PC-9 (cell line): ENCODE measurements around the gene GSAP. TPM values are rescaled to one million over a fixed set of nuclear protein-coding genes. Genes with fewer than 3 reads are reported as not detected.

Experiments used
- BruUV-seq: library from RNA; stranded (reverse); fragments of 400-500 nt; replicated peaks from 2 replicates; lab custom pipeline; 2021; lab: Mats Ljungman, UMichigan
- CTCF ChIA-PET: fragments of 300-600 bp; sonication (Branson Sonifier 250); formaldehyde crosslinking; loops from one replicate; lab custom pipeline; 2022; ENCODE audit warnings: antibody characterized with exemption; lab: Charles Lee
- POLR2A ChIA-PET: fragments of 300-600 bp; sonication (Branson Sonifier 250); formaldehyde crosslinking; loops from one replicate; lab custom pipeline; 2022; ENCODE audit warnings: antibody characterized with exemption; ENCODE audit not compliant: unreplicated experiment; lab: Charles Lee
- DNase-seq, 2 experiments: peaks; one replicate each; pipeline versions ENCODE4 v3.0.0 to v3.0.0-alpha.2; 2015 to 2022; ENCODE audit warnings: mixed read lengths in 1 of 2
- H2AFZ ChIP-seq: fragments of 200-600 bp; sonication (generic); 2 replicates; pipeline ENCODE4 v1.8.1; 2017; ENCODE audit warnings: antibody characterized with exemption
- H3F3A ChIP-seq: fragments of 200-600 bp; sonication (generic); 2 replicates; pipeline ENCODE4 v1.8.1; 2017; ENCODE audit warnings: antibody characterized with exemption, mild to moderate bottlenecking, low read depth; ENCODE audit not compliant: insufficient read depth
- H3K27ac ChIP-seq: fragments of 200-600 bp; sonication (generic); 2 replicates; pipeline ENCODE4 v1.6.1; 2016; ENCODE audit warnings: mixed run types
- H3K27me3 ChIP-seq: fragments of 200-600 bp; sonication (generic); 2 replicates; pipeline ENCODE4 v1.6.1; 2016; ENCODE audit warnings: low read depth, mixed run types; ENCODE audit not compliant: insufficient read depth
- H3K36me3 ChIP-seq: fragments of 200-600 bp; sonication (generic); 2 replicates; pipeline ENCODE4 v1.6.1; 2016; ENCODE audit warnings: low read depth, mixed run types
- H3K4me1 ChIP-seq: fragments of 200-600 bp; sonication (generic); replicated peaks from 2 replicates; pipeline ENCODE4 v1.6.1; 2016; ENCODE audit warnings: mixed run types; ENCODE audit not compliant: insufficient read depth
- H3K4me2 ChIP-seq: fragments of 200-600 bp; sonication (generic); 2 replicates; pipeline ENCODE4 v1.6.1; 2017; ENCODE audit warnings: mixed run types
- H3K4me3 ChIP-seq: fragments of 200-600 bp; sonication (generic); 2 replicates; pipeline ENCODE4 v1.6.1; 2016; ENCODE audit warnings: mixed run types
- H3K79me2 ChIP-seq: fragments of 200-600 bp; sonication (generic); 2 replicates; pipeline ENCODE4 v1.6.1; 2017; ENCODE audit warnings: low read depth, mixed run types
- H3K9me2 ChIP-seq: fragments of 200-600 bp; sonication (generic); 2 replicates; pipeline ENCODE4 v1.8.1; 2017; ENCODE audit warnings: mild to moderate bottlenecking; ENCODE audit not compliant: insufficient read depth
- H3K9me3 ChIP-seq: fragments of 200-600 bp; sonication (generic); 2 replicates; pipeline ENCODE4 v1.8.1; 2016; ENCODE audit warnings: low read depth; ENCODE audit not compliant: insufficient read depth
- H4K20me1 ChIP-seq: fragments of 200-600 bp; sonication (generic); 2 replicates; pipeline ENCODE4 v1.8.1; 2017; ENCODE audit not compliant: insufficient read depth
- EZH2 ChIP-seq: fragments of 200-600 bp; sonication (generic); IDR thresholded peaks from 2 replicates; pipeline ENCODE4 v1.8.0; 2017; ENCODE audit warnings: antibody characterized with exemption, low read depth
- intact Hi-C: fragments of 100-400 bp; cut with micrococcal nuclease; formaldehyde crosslinking; loops from one replicate; pipeline ENCODE4 v1.10.0; 2022; ENCODE audit not compliant: unreplicated experiment
- total RNA-seq: library from RNA; stranded (reverse); gene quantifications from 2 replicates; pipeline ENCODE4 v1.2.3, GENCODE V29; 2021
- TF ChIP-seq, protein P1 (sequence below): fragments of 200-600 bp; sonication (generic); conservative IDR thresholded peaks from 2 replicates; pipeline ENCODE4 v1.6.1; 2017; ENCODE audit warnings: mixed run types, antibody characterized with exemption, mild to moderate bottlenecking, moderate library complexity

GSAP gene
- total RNA-seq, 1 experiment from 2014 or later = 15.6 TPM

- intact Hi-C loops = no loop called here
- Histone ChIP-seq H3K4me3 (no peak overlapping the region), H2AFZ (no peak overlapping the region), H3K27me3 (no peaks in the 10 kb centered on the region), H3K4me1 (peaks cover 5% of the 10 kb centered on the region; the same call in 1 of the 2 replicates), H3K79me2 (no peaks in the 10 kb centered on the region), H3K9me2 (no peaks in the 10 kb centered on the region), H3F3A (peaks cover 7% of the 10 kb centered on the region; the same call in 1 of the 2 replicates), H3K4me2 (no peak overlapping the region), H4K20me1 (no peaks in the 10 kb centered on the region), H3K27ac (no peak overlapping the region), H3K36me3 (no peaks in the 10 kb centered on the region), H3K9me3 (no peaks in the 10 kb centered on the region)
- BruUV-seq = no TSS peak
- POLR2A ChIA-PET = no interaction called here
- no peak for DNase-seq
- CTCF ChIA-PET = no interaction called here
- no peak for TF ChIP-seq EZH2
- TF ChIP-seq, protein P1, sequence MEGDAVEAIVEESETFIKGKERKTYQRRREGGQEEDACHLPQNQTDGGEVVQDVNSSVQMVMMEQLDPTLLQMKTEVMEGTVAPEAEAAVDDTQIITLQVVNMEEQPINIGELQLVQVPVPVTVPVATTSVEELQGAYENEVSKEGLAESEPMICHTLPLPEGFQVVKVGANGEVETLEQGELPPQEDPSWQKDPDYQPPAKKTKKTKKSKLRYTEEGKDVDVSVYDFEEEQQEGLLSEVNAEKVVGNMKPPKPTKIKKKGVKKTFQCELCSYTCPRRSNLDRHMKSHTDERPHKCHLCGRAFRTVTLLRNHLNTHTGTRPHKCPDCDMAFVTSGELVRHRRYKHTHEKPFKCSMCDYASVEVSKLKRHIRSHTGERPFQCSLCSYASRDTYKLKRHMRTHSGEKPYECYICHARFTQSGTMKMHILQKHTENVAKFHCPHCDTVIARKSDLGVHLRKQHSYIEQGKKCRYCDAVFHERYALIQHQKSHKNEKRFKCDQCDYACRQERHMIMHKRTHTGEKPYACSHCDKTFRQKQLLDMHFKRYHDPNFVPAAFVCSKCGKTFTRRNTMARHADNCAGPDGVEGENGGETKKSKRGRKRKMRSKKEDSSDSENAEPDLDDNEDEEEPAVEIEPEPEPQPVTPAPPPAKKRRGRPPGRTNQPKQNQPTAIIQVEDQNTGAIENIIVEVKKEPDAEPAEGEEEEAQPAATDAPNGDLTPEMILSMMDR = no peak
Measured at GRCh38 chr7:77447616-77448015, 31.5 kb upstream of the GSAP start.

DNA sequence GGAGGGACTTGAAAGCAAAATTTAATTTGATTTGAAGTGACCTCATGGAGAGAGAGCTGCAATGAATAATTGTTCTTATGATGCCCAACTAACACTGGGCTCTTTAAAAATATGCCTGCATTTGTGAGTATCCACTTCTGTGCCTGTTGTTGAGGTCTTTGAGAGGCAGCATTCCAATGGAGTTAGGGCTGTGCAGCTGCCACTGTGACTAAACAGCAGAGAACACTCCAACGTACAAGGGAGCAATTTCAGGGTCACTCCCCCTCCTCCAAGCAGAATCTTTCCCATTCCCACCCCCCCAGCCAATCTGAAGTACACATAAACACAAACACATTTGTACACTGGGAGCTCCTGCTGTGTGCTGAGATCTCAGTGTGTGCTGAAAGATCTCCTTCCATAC lies 28.0 kb upstream of the GSAP start:
- BruUV-seq = no TSS peak
- Histone ChIP-seq H3K4me3 (no peak overlapping the region), H3K27me3 (no peaks in the 10 kb centered on the region), H3K36me3 (no peaks in the 10 kb centered on the region), H4K20me1 (no peaks in the 10 kb centered on the region), H3K79me2 (no peaks in the 10 kb centered on the region), H3K4me1 (peaks cover 12% of the 10 kb centered on the region; the same call in 1 of the 2 replicates), H3F3A (peaks cover 12% of the 10 kb centered on the region; the same call in 1 of the 2 replicates), H3K4me2 (no peak overlapping the region), H3K27ac (no peak overlapping the region), H3K9me2 (no peaks in the 10 kb centered on the region), H3K9me3 (no peaks in the 10 kb centered on the region), H2AFZ (no peak overlapping the region)
- intact Hi-C loops = no loop called here
- no peak for DNase-seq
- POLR2A ChIA-PET = interaction anchor here (0.6 to 0.7 kb wide), 2 partner anchors 27 to 244 kb away, joined by 3 to 4 read pairs; no protein-coding TSS in a partner anchor
- no peak for TF ChIP-seq EZH2
- TF ChIP-seq, protein P1 = no peak
- CTCF ChIA-PET = interaction anchor here (0.6 kb wide), 1 partner anchor 139 kb away, joined by 3 read pairs; no protein-coding TSS in a partner anchor

DNA sequence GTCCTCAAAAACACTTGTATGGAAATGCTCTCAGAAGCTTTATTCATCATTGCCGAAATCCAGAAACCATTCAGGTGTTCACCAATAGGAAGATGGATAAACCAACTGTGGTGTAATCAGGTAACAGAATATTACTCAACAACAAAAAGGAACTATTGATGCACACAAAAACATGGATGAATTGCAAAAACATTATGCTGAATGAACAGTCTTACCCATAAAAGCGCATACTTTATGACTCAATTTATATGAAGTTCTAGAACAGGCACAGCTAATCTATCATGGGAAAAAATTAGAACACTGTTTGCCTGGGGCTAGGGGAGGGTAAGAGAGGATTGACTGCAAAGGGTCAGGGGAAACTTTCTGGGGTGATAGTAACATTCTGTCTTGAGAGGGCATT lies 26.9 kb upstream of the GSAP start:
- intact Hi-C loops = no loop called here
- peak overlapping the region; percentile 24; the same call in 1 of the 2 replicates for H3K27ac ChIP-seq

More for the DNA sequence above, 26.9 kb upstream of the GSAP start:
- peaks cover 12% of the 10 kb centered on the region; the same call in 1 of the 2 replicates for H3F3A ChIP-seq
- H3K9me3 ChIP-seq = no peaks in the 10 kb centered on the region
- peaks cover 12% of the 10 kb centered on the region; the same call in 1 of the 2 replicates for H3K4me1 ChIP-seq
- no peak overlapping the region for H3K4me2 ChIP-seq
- H4K20me1 ChIP-seq = no peaks in the 10 kb centered on the region
- no peaks in the 10 kb centered on the region for H3K9me2 ChIP-seq
- BruUV-seq = no TSS peak
- H3K4me3 ChIP-seq = no peak overlapping the region
- H3K36me3 ChIP-seq = no peaks in the 10 kb centered on the region
- no peak overlapping the region for H2AFZ ChIP-seq
- no peaks in the 10 kb centered on the region for H3K79me2 ChIP-seq
- DNase-seq = no peak
- TF ChIP-seq, protein P1 = no peak
- TF ChIP-seq EZH2 = no peak
- no peaks in the 10 kb centered on the region for H3K27me3 ChIP-seq
- CTCF ChIA-PET = no interaction called here
- POLR2A ChIA-PET = interaction anchor here (0.7 kb wide), 1 partner anchor 28 kb away, joined by 3 read pairs; no protein-coding TSS in a partner anchor
